OCI-LY7 (cell line): ENCODE measurements around the gene MAP4K2. TPM values are rescaled to one million over a fixed set of nuclear protein-coding genes. Genes with fewer than 3 reads are reported as not detected.

Experiments
- BruUV-seq: library from RNA; stranded (reverse); fragments of 400-500 nt; replicated peaks from 2 replicates; lab custom pipeline; 2021; lab: Mats Ljungman, UMichigan
- CTCF ChIA-PET: fragments of 300-600 bp; sonication (Branson Sonifier 250); formaldehyde crosslinking; loops from one replicate; lab custom pipeline; 2022; ENCODE audit warnings: antibody characterized with exemption; ENCODE audit not compliant: unreplicated experiment; lab: Charles Lee
- POLR2A ChIA-PET: fragments of 300-600 bp; sonication (Branson Sonifier 250); formaldehyde crosslinking; loops from one replicate; lab custom pipeline; 2022; ENCODE audit warnings: antibody characterized with exemption; lab: Charles Lee
- DNase-seq: peaks from one replicate; pipeline ENCODE4 v3.0.0-alpha.2; 2015; ENCODE audit warnings: low spot score
- H2AFZ ChIP-seq: fragments of 200-600 bp; sonication (generic), shearing (Covaris generic); 2 replicates; pipeline ENCODE4 v1.6.1; 2014; ENCODE audit warnings: mild to moderate bottlenecking, antibody characterized with exemption, low read length, moderate library complexity
- H3K27ac ChIP-seq: fragments of 200-600 bp; sonication (generic); 2 replicates; pipeline ENCODE4 v1.5.1; 2014; ENCODE audit warnings: mixed run types, low read depth, mild to moderate bottlenecking, moderate library complexity, low read length, inconsistent platforms; ENCODE audit not compliant: poor library complexity, severe bottlenecking
- H3K36me3 ChIP-seq: fragments of 200-600 bp; sonication (generic); 2 replicates; pipeline ENCODE4 v1.6.1; 2014; ENCODE audit warnings: mild to moderate bottlenecking, antibody characterized with exemption, low read length, moderate library complexity, mixed read lengths; ENCODE audit not compliant: insufficient read depth
- H3K4me1 ChIP-seq: fragments of 200-600 bp; sonication (generic); 2 replicates; pipeline ENCODE4 v1.5.1; 2014; ENCODE audit warnings: mild to moderate bottlenecking, low read length; ENCODE audit not compliant: insufficient read depth, poor library complexity, severe bottlenecking
- H3K4me2 ChIP-seq: fragments of 200-600 bp; sonication (generic); 2 replicates; pipeline ENCODE4 v1.6.1; 2014; ENCODE audit warnings: mild to moderate bottlenecking, low read length
- H3K4me3 ChIP-seq: fragments of 200-600 bp; sonication (generic); 2 replicates; pipeline ENCODE4 v1.5.1; 2014; ENCODE audit warnings: mild to moderate bottlenecking, low read depth, low read length; ENCODE audit not compliant: poor library complexity, severe bottlenecking
- H3K79me2 ChIP-seq: fragments of 200-600 bp; sonication (generic); 2 replicates; pipeline ENCODE4 v1.6.1; 2016; ENCODE audit warnings: low read depth, mild to moderate bottlenecking, low read length, moderate library complexity, mixed read lengths; ENCODE audit not compliant: insufficient read depth
- H3K9me2 ChIP-seq: fragments of 200-600 bp; sonication (generic); 2 replicates; pipeline ENCODE4 v1.6.1; 2016; ENCODE audit warnings: mild to moderate bottlenecking, low read length, mixed read lengths; ENCODE audit not compliant: insufficient read depth
- H3K9me3 ChIP-seq: fragments of 200-600 bp; sonication (generic); 2 replicates; pipeline ENCODE4 v1.6.1; 2014; ENCODE audit warnings: mild to moderate bottlenecking, mixed run types, low read length, mixed read lengths
- H4K20me1 ChIP-seq: fragments of 200-600 bp; sonication (generic); 2 replicates; pipeline ENCODE4 v1.6.1; 2014; ENCODE audit warnings: mild to moderate bottlenecking, antibody characterized with exemption, low read length, moderate library complexity, mixed read lengths; ENCODE audit not compliant: insufficient read depth
- EZH2phosphoT487 ChIP-seq: fragments of 200-600 bp; sonication (generic); IDR thresholded peaks from 2 replicates; pipeline ENCODE4 v1.6.1; 2018; ENCODE audit warnings: low read depth, borderline replicate concordance, mild to moderate bottlenecking, mixed run types, antibody characterized with exemption, low read length, moderate library complexity, mixed read lengths
- intact Hi-C: fragments of 100-400 bp; cut with micrococcal nuclease; formaldehyde crosslinking; loops from one replicate; pipeline ENCODE4 v1.10.0; 2022; ENCODE audit not compliant: unreplicated experiment
- total RNA-seq, 2 experiments: library from RNA; depleted of rRNA in 1 of 2; stranded (reverse); fragments of >200 nt in 1 of 2; shearing (Covaris generic) in 1 of 2; gene quantifications; 2 replicates each; pipeline ENCODE4 v1.2.3, GENCODE V29; 2014 to 2022
- TF ChIP-seq, protein P1 (sequence below): fragments of 200-600 bp; sonication (generic); conservative IDR thresholded peaks from 2 replicates; pipeline ENCODE4 v1.5.1; 2014; ENCODE audit warnings: mild to moderate bottlenecking, antibody characterized with exemption, low read length, moderate library complexity, mixed read lengths

The MAP4K2 gene
- total RNA-seq, 2 experiments from 2014 or later = 110 to 115 TPM

DNA sequence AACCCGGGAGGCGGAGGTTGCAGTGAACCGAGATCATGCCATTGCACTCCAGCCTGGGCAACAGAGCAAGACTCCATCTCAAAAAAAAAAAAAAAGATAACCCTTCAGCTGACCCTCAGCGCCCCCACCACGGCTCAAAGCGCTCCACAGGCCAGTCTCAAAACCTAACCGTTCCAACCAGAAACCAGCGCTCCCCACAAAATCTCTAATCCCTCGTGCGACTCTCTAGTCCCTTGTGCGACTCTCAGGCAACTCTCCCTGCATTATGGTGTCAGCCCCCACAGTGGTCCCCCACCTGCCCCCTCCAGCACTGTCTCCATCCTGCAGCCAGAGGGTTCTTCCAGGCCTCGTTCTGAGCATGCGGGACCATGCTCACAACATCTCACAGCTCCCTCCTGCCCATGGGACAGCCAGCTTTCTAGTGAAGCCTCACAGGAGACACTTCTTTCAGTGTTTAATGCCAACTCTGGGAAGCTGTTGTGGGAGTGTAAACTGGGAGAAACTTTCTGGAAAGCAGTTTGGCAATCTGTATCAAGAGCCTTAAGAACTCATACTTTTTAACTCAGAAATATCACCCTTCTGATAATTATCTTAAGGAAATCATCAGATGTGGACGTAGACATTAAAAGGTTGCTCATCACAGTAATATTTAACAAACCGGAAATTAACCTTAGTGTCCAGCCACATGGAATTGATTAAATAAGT lies 54.9 kb downstream of the MAP4K2 start:
- no peaks in the 10 kb centered on the region for H3K36me3 ChIP-seq
- BruUV-seq = no TSS peak
- ChIA-PET CTCF (interaction anchor here (1.1 to 1.5 kb wide), 2 partner anchors 22 to 60 kb away, joined by 4 to 5 read pairs; no protein-coding TSS in a partner anchor), POLR2A (interaction anchor here (0.9 to 2.8 kb wide), 4 partner anchors 13 to 31 kb away, joined by 4 to 9 read pairs (median 6); partner anchors contain the start of gene SF1)
- no peaks in the 10 kb centered on the region for H3K9me2 ChIP-seq
- H3K4me2 ChIP-seq = no peak overlapping the region
- H3K9me3 ChIP-seq = no peaks in the 10 kb centered on the region
- intact Hi-C loops = no loop called here
- H3K4me1 ChIP-seq = peaks cover 27% of the 10 kb centered on the region
- H3K4me3 ChIP-seq = no peak overlapping the region
- TF ChIP-seq, protein P1, sequence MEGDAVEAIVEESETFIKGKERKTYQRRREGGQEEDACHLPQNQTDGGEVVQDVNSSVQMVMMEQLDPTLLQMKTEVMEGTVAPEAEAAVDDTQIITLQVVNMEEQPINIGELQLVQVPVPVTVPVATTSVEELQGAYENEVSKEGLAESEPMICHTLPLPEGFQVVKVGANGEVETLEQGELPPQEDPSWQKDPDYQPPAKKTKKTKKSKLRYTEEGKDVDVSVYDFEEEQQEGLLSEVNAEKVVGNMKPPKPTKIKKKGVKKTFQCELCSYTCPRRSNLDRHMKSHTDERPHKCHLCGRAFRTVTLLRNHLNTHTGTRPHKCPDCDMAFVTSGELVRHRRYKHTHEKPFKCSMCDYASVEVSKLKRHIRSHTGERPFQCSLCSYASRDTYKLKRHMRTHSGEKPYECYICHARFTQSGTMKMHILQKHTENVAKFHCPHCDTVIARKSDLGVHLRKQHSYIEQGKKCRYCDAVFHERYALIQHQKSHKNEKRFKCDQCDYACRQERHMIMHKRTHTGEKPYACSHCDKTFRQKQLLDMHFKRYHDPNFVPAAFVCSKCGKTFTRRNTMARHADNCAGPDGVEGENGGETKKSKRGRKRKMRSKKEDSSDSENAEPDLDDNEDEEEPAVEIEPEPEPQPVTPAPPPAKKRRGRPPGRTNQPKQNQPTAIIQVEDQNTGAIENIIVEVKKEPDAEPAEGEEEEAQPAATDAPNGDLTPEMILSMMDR = no peak
- no peak for TF ChIP-seq EZH2phosphoT487
- no peaks in the 10 kb centered on the region; the same call in 1 of the 2 replicates for H3K79me2 ChIP-seq
- H3K27ac ChIP-seq = no peak overlapping the region
- H2AFZ ChIP-seq = no peak overlapping the region
- H4K20me1 ChIP-seq = no peaks in the 10 kb centered on the region
- no peak for DNase-seq

DNA sequence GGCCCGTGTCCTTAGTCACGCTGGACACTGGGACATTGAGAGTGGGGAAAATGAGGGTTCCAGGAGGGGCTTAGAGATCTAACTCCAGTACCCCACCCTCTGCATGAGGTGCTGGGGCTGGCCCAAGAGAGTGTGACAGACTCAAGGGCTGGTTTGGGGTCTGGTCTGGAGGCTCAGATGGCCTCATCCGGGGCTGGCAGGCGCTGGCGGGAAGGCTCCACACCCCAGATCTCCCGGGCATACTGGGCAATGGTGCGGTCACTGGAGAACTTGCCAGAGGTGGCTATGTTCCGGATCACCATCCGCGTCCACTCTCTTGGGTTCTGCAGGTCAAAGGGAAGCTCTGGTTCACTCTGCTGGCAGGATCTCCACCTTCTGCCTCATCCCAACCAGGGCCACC lies 56.5 kb downstream of the MAP4K2 start:
- H3K9me2 ChIP-seq = no peaks in the 10 kb centered on the region
- H3K4me2 ChIP-seq = peak overlapping the region; percentile 90
- H3K36me3 ChIP-seq = peaks cover 5% of the 10 kb centered on the region; the same call in 1 of the 2 replicates
- 0 out of 2 replicates have a peak, but pooled peaks cover 7% of the 10 kb centered on the region for H4K20me1 ChIP-seq
- intact Hi-C loops = no loop called here
- H3K4me1 ChIP-seq = peaks cover 41% of the 10 kb centered on the region
- no peak for DNase-seq
- H3K79me2 ChIP-seq = peaks cover 6% of the 10 kb centered on the region; the same call in 1 of the 2 replicates
- H2AFZ ChIP-seq = peak overlapping the region; percentile 78; the same call in 1 of the 2 replicates
- peak overlapping the region; percentile 95 for H3K27ac ChIP-seq
- ChIA-PET CTCF (interaction anchor here (1.5 kb wide), 1 partner anchor 58 kb away, joined by 4 read pairs; no protein-coding TSS in a partner anchor), POLR2A (interaction anchor here (0.6 to 2.8 kb wide), 2 partner anchors 17 to 26 kb away, joined by 3 to 9 read pairs; no protein-coding TSS in a partner anchor)
- no peaks in the 10 kb centered on the region for H3K9me3 ChIP-seq
- peak overlapping the region; percentile 89 for H3K4me3 ChIP-seq
- TF ChIP-seq, protein P1 = no peak
- no peak for TF ChIP-seq EZH2phosphoT487
- no TSS peak for BruUV-seq
